Measurements from ENCODE around the gene TCIRG1. TPM values are rescaled to one million over a fixed set of nuclear protein-coding genes. Genes with fewer than 3 reads are reported as not detected.

TCIRG1 gene
- polyA plus RNA-seq, 1 donor: 83.1 TPM

- no peaks in the 10 kb centered on the region for H3K27me3 ChIP-seq (ENCODE audit: control insufficient read depth, insufficient read depth, low read length)
- H3K27ac ChIP-seq (ENCODE audit: low read length): no peak overlapping the region
- H3K36me3 ChIP-seq (ENCODE audit: control insufficient read depth, insufficient read depth, low read length): peaks cover 84% of the 10 kb centered on the region
- no peaks in the 10 kb centered on the region for H3K4me1 ChIP-seq (ENCODE audit: control insufficient read depth, insufficient read depth, low read length)
- no peak for DNase-seq
- no peak overlapping the region for H3K4me3 ChIP-seq (ENCODE audit: low read length)
- WGBS (ENCODE audit: insufficient coverage, low lambda C conversion rate): no CpG with 5 or more reads among the region's 35 CpGs
- H3K9me3 ChIP-seq (ENCODE audit: control insufficient read depth, low read depth, low read length): peaks cover 5% of the 10 kb centered on the region
Measured at GRCh38 chr11:68048681-68049508, 10.1 kb downstream of the TCIRG1 start.

GRCh38 chr11:68049509-68050370 lies 10.9 kb downstream of the TCIRG1 start:
- peaks cover 81% of the 10 kb centered on the region for H3K36me3 ChIP-seq (ENCODE audit: control insufficient read depth, insufficient read depth, low read length)
- DNase-seq: no peak
- no peak overlapping the region for H3K4me3 ChIP-seq (ENCODE audit: low read length)
- no peak overlapping the region for H3K27ac ChIP-seq (ENCODE audit: low read length)
- peaks cover 5% of the 10 kb centered on the region for H3K9me3 ChIP-seq (ENCODE audit: control insufficient read depth, low read depth, low read length)
- no CpG with 5 or more reads among the region's 40 CpGs for WGBS (ENCODE audit: insufficient coverage, low lambda C conversion rate)
- H3K27me3 ChIP-seq (ENCODE audit: control insufficient read depth, insufficient read depth, low read length): no peaks in the 10 kb centered on the region
- no peaks in the 10 kb centered on the region for H3K4me1 ChIP-seq (ENCODE audit: control insufficient read depth, insufficient read depth, low read length)

- Histone ChIP-seq H3K36me3 (ENCODE audit: control insufficient read depth, insufficient read depth, low read length) (peaks cover 75% of the 10 kb centered on the region), H3K4me1 (ENCODE audit: control insufficient read depth, insufficient read depth, low read length) (no peaks in the 10 kb centered on the region), H3K27me3 (ENCODE audit: control insufficient read depth, insufficient read depth, low read length) (no peaks in the 10 kb centered on the region), H3K4me3 (ENCODE audit: low read length) (no peak overlapping the region), H3K9me3 (ENCODE audit: control insufficient read depth, low read depth, low read length) (peaks cover 5% of the 10 kb centered on the region), H3K27ac (ENCODE audit: low read length) (no peak overlapping the region)
- DNase-seq: no peak
- WGBS (ENCODE audit: insufficient coverage, low lambda C conversion rate): no CpG with 5 or more reads among the region's 18 CpGs
Measured at GRCh38 chr11:68050371-68050841, 11.6 kb downstream of the TCIRG1 start.

GRCh38 chr11:68051191-68052136 lies 12.6 kb downstream of the TCIRG1 start:
- DNase-seq: no peak
- no peak overlapping the region for H3K27ac ChIP-seq (ENCODE audit: low read length)

GRCh38 chr11:68052137-68052873 lies 13.5 kb downstream of the TCIRG1 start:
- no peak for DNase-seq
- Histone ChIP-seq H3K9me3 (ENCODE audit: control insufficient read depth, low read depth, low read length) (peaks cover 5% of the 10 kb centered on the region), H3K27ac (ENCODE audit: low read length) (no peak overlapping the region), H3K4me1 (ENCODE audit: control insufficient read depth, insufficient read depth, low read length) (no peaks in the 10 kb centered on the region), H3K27me3 (ENCODE audit: control insufficient read depth, insufficient read depth, low read length) (no peaks in the 10 kb centered on the region), H3K4me3 (ENCODE audit: low read length) (no peak overlapping the region), H3K36me3 (ENCODE audit: control insufficient read depth, insufficient read depth, low read length) (peaks cover 67% of the 10 kb centered on the region)
- WGBS (ENCODE audit: insufficient coverage, low lambda C conversion rate): no CpG with 5 or more reads among the region's 15 CpGs

More at GRCh38 chr11:68051191-68052136, 12.6 kb downstream of the TCIRG1 start:
- no peaks in the 10 kb centered on the region for H3K4me1 ChIP-seq (ENCODE audit: control insufficient read depth, insufficient read depth, low read length)
- H3K4me3 ChIP-seq (ENCODE audit: low read length): no peak overlapping the region
- no CpG with 5 or more reads among the region's 14 CpGs for WGBS (ENCODE audit: insufficient coverage, low lambda C conversion rate)
- H3K9me3 ChIP-seq (ENCODE audit: control insufficient read depth, low read depth, low read length): peaks cover 5% of the 10 kb centered on the region
- H3K27me3 ChIP-seq (ENCODE audit: control insufficient read depth, insufficient read depth, low read length): no peaks in the 10 kb centered on the region
- peaks cover 70% of the 10 kb centered on the region for H3K36me3 ChIP-seq (ENCODE audit: control insufficient read depth, insufficient read depth, low read length)

GRCh38 chr11:68053117-68053516 lies 14.3 kb downstream of the TCIRG1 start:
- no peaks in the 10 kb centered on the region for H3K27me3 ChIP-seq (ENCODE audit: control insufficient read depth, insufficient read depth, low read length)

GRCh38 chr11:68053981-68054812 lies 15.4 kb downstream of the TCIRG1 start:
- Histone ChIP-seq H3K27me3 (ENCODE audit: control insufficient read depth, insufficient read depth, low read length) (no peaks in the 10 kb centered on the region), H3K27ac (ENCODE audit: low read length) (no peak overlapping the region), H3K36me3 (ENCODE audit: control insufficient read depth, insufficient read depth, low read length) (peaks cover 63% of the 10 kb centered on the region), H3K4me1 (ENCODE audit: control insufficient read depth, insufficient read depth, low read length) (no peaks in the 10 kb centered on the region), H3K9me3 (ENCODE audit: control insufficient read depth, low read depth, low read length) (peaks cover 2% of the 10 kb centered on the region), H3K4me3 (ENCODE audit: low read length) (no peak overlapping the region)
- no CpG with 5 or more reads among the region's 11 CpGs for WGBS (ENCODE audit: insufficient coverage, low lambda C conversion rate)
- no peak for DNase-seq

More at GRCh38 chr11:68053117-68053516, 14.3 kb downstream of the TCIRG1 start:
- H3K36me3 ChIP-seq (ENCODE audit: control insufficient read depth, insufficient read depth, low read length): peaks cover 66% of the 10 kb centered on the region
- no peaks in the 10 kb centered on the region for H3K4me1 ChIP-seq (ENCODE audit: control insufficient read depth, insufficient read depth, low read length)
- H3K27ac ChIP-seq (ENCODE audit: low read length): no peak overlapping the region
- peaks cover 5% of the 10 kb centered on the region for H3K9me3 ChIP-seq (ENCODE audit: control insufficient read depth, low read depth, low read length)
- no peak for DNase-seq
- no peak overlapping the region for H3K4me3 ChIP-seq (ENCODE audit: low read length)
- WGBS (ENCODE audit: insufficient coverage, low lambda C conversion rate): no CpG with 5 or more reads among the region's 9 CpGs

- DNase-seq: no peak
Measured at GRCh38 chr11:68056317-68057285, 17.8 kb downstream of the TCIRG1 start.

More at GRCh38 chr11:68056317-68057285, 17.8 kb downstream of the TCIRG1 start:
- Histone ChIP-seq H3K4me3 (ENCODE audit: low read length) (no peak overlapping the region), H3K4me1 (ENCODE audit: control insufficient read depth, insufficient read depth, low read length) (no peaks in the 10 kb centered on the region), H3K27ac (ENCODE audit: low read length) (no peak overlapping the region), H3K27me3 (ENCODE audit: control insufficient read depth, insufficient read depth, low read length) (no peaks in the 10 kb centered on the region), H3K9me3 (ENCODE audit: control insufficient read depth, low read depth, low read length) (no peaks in the 10 kb centered on the region), H3K36me3 (ENCODE audit: control insufficient read depth, insufficient read depth, low read length) (peaks cover 58% of the 10 kb centered on the region)
- no CpG with 5 or more reads among the region's 12 CpGs for WGBS (ENCODE audit: insufficient coverage, low lambda C conversion rate)
